IMR-90 (cell line): ENCODE results near the gene BST1. TPM values are rescaled to one million over a fixed set of nuclear protein-coding genes. Genes with fewer than 3 reads are reported as not detected.

Experiments used
- ATAC-seq: fragments of 200-7000 bp; cut with Tn5 transposase; 2 replicates; pipeline ENCODE4 v1.9.1; 2020; ENCODE audit warnings: low read depth, mild to moderate bottlenecking, moderate library complexity
- BruUV-seq: library from RNA; stranded (reverse); fragments of 400-500 nt; replicated peaks from 2 replicates; lab custom pipeline; 2021; lab: Mats Ljungman, UMichigan
- CTCF ChIA-PET: fragments of 300-600 bp; formaldehyde crosslinking; extraction: SDS; loops from one replicate; lab custom pipeline; 2021; ENCODE audit warnings: antibody characterized with exemption; lab: Yijun Ruan, JAX
- POLR2A ChIA-PET: fragments of 300-600 bp; sonication (Branson Sonifier 250); formaldehyde crosslinking; loops from one replicate; lab custom pipeline; 2022; ENCODE audit warnings: antibody characterized with exemption; ENCODE audit not compliant: unreplicated experiment; lab: Charles Lee
- DNase-seq: peaks from one replicate; pipeline ENCODE4 v3.0.0; 2013
- H2AFZ ChIP-seq: replicated peaks from 2 replicates; pipeline ENCODE3; 2013; ENCODE audit warnings: low read length, mild to moderate bottlenecking; ENCODE audit not compliant: poor library complexity
- H2AK5ac ChIP-seq: 2 replicates; pipeline ENCODE4 v1.6.1; 2013; ENCODE audit warnings: low read depth, low read length, inconsistent platforms
- H2AK9ac ChIP-seq: replicated peaks from 2 replicates; pipeline ENCODE3; 2013; ENCODE audit warnings: mild to moderate bottlenecking, low read depth, low read length, moderate library complexity; ENCODE audit not compliant: poor library complexity
- H2BK120ac ChIP-seq: 2 replicates; pipeline ENCODE4 v1.6.1; 2013; ENCODE audit warnings: low read depth, low read length, inconsistent platforms
- H2BK15ac ChIP-seq: 3 replicates; pipeline ENCODE4 v1.6.1; 2013; ENCODE audit warnings: low read depth, low read length, inconsistent platforms
- H2BK20ac ChIP-seq: 2 replicates; pipeline ENCODE4 v1.6.1; 2013; ENCODE audit warnings: low read depth, mild to moderate bottlenecking, inconsistent platforms, low read length, moderate library complexity
- H2BK5ac ChIP-seq: 2 replicates; pipeline ENCODE4 v1.6.1; 2013; ENCODE audit warnings: mild to moderate bottlenecking, low read depth, low read length, inconsistent platforms; ENCODE audit not compliant: poor library complexity, severe bottlenecking
- H3K14ac ChIP-seq: replicated peaks from 2 replicates; pipeline ENCODE4 v1.6.1; 2013; ENCODE audit warnings: low read depth, low read length, inconsistent platforms
- H3K18ac ChIP-seq: 2 replicates; pipeline ENCODE4 v1.6.1; 2013; ENCODE audit warnings: low read depth, low read length, control low read depth
- H3K23ac ChIP-seq: 2 replicates; pipeline ENCODE4 v1.6.1; 2013; ENCODE audit warnings: low read depth, low read length, inconsistent platforms
- H3K27ac ChIP-seq: 2 replicates; pipeline ENCODE4 v1.5.1; 2013; ENCODE audit warnings: mild to moderate bottlenecking, control low read depth, low read length; ENCODE audit not compliant: insufficient read depth
- H3K27me3 ChIP-seq: 2 replicates; pipeline ENCODE4 v1.6.1; 2013; ENCODE audit warnings: low read length; ENCODE audit not compliant: control insufficient read depth, insufficient read depth
- H3K36me3 ChIP-seq: 2 replicates; pipeline ENCODE4 v1.6.1; 2013; ENCODE audit warnings: low read length, mixed read lengths; ENCODE audit not compliant: control insufficient read depth, insufficient read depth
- H3K4ac ChIP-seq: 2 replicates; pipeline ENCODE4 v1.6.1; 2013; ENCODE audit warnings: low read depth, low read length, inconsistent platforms
- H3K4me1 ChIP-seq: 2 replicates; pipeline ENCODE4 v1.6.1; 2013; ENCODE audit warnings: low read length, mixed read lengths; ENCODE audit not compliant: control insufficient read depth, insufficient read depth
- H3K4me2 ChIP-seq: 2 replicates; pipeline ENCODE4 v1.6.1; 2013; ENCODE audit warnings: low read depth, mild to moderate bottlenecking, control low read depth, low read length, moderate library complexity
- H3K4me3 ChIP-seq: 2 replicates; pipeline ENCODE4 v1.5.1; 2013; ENCODE audit warnings: low read depth, mild to moderate bottlenecking, control low read depth, low read length, moderate library complexity; ENCODE audit not compliant: insufficient read depth
- H3K56ac ChIP-seq: 2 replicates; pipeline ENCODE4 v1.6.1; 2013; ENCODE audit warnings: low read length, inconsistent platforms; ENCODE audit not compliant: insufficient read depth; ENCODE audit errors: extremely low read depth
- H3K79me1 ChIP-seq, 2 experiments: 2 replicates each; pipeline ENCODE4 v1.6.1; 2013; ENCODE audit warnings: low read length in 2 of 2, inconsistent platforms in 1 of 2, low read depth in 1 of 2
- H3K9ac ChIP-seq: 2 replicates; pipeline ENCODE4 v1.6.1; 2013; ENCODE audit warnings: low read depth, low read length, control low read depth
- H3K9me1 ChIP-seq: 2 replicates; pipeline ENCODE4 v1.6.1; 2013; ENCODE audit warnings: low read length, inconsistent platforms; ENCODE audit not compliant: insufficient read depth
- H3K9me3 ChIP-seq: 2 replicates; pipeline ENCODE4 v1.6.1; 2013; ENCODE audit warnings: low read length; ENCODE audit not compliant: control insufficient read depth, insufficient read depth
- H4K20me1 ChIP-seq: 2 replicates; pipeline ENCODE4 v1.6.1; 2013; ENCODE audit warnings: low read length, inconsistent platforms; ENCODE audit not compliant: insufficient read depth
- H4K5ac ChIP-seq: 2 replicates; pipeline ENCODE4 v1.6.1; 2013; ENCODE audit warnings: mild to moderate bottlenecking, low read depth, low read length, control low read depth
- H4K8ac ChIP-seq, 2 experiments: 2 replicates each; pipeline ENCODE4 v1.6.1; 2013; ENCODE audit warnings: low read depth in 2 of 2, low read length in 2 of 2, control low read depth in 1 of 2, inconsistent platforms in 1 of 2
- H4K91ac ChIP-seq: 2 replicates; pipeline ENCODE4 v1.6.1; 2013; ENCODE audit warnings: low read depth, low read length, inconsistent platforms; ENCODE audit not compliant: insufficient read depth
- BHLHE40 ChIP-seq: fragments of 150-350 bp; IDR thresholded peaks from 2 replicates; pipeline ENCODE4 v1.6.1; 2016; ENCODE audit warnings: mild to moderate bottlenecking, low read depth, low read length
- CEBPB ChIP-seq: IDR thresholded peaks from 2 replicates; pipeline ENCODE4 v1.6.1; 2012; ENCODE audit warnings: low read depth, low read length, improper control_type of control experiment
- CHD1 ChIP-seq: IDR thresholded peaks from 2 replicates; pipeline ENCODE4 v1.6.1; 2012; ENCODE audit warnings: low read depth, low read length, improper control_type of control experiment
- MAFK ChIP-seq: IDR thresholded peaks from 2 replicates; pipeline ENCODE4 v1.6.1; 2012; ENCODE audit warnings: low read depth, low read length, improper control_type of control experiment
- MAZ ChIP-seq: IDR thresholded peaks from 2 replicates; pipeline ENCODE4 v1.6.1; 2012; ENCODE audit warnings: low read depth, mild to moderate bottlenecking, low read length, improper control_type of control experiment, moderate library complexity, borderline replicate concordance
- MXI1 ChIP-seq: IDR thresholded peaks from 2 replicates; pipeline ENCODE4 v1.6.1; 2012; ENCODE audit warnings: low read depth, mild to moderate bottlenecking, low read length, moderate library complexity, borderline replicate concordance
- NFE2L2 ChIP-seq: fragments of 150-350 bp; IDR thresholded peaks from 2 replicates; pipeline ENCODE4 v1.6.1; 2016; ENCODE audit warnings: low read depth, mild to moderate bottlenecking, low read length
- POLR2A ChIP-seq: IDR thresholded peaks from 2 replicates; pipeline ENCODE4 v1.6.1; 2012; ENCODE audit warnings: mild to moderate bottlenecking, low read depth, low read length
- RAD21 ChIP-seq: IDR thresholded peaks from 2 replicates; pipeline ENCODE4 v1.6.1; 2012; ENCODE audit warnings: low read length, improper control_type of control experiment
- RCOR1 ChIP-seq: IDR thresholded peaks from 2 replicates; pipeline ENCODE4 v1.6.1; 2012; ENCODE audit warnings: mild to moderate bottlenecking, low read length, improper control_type of control experiment; ENCODE audit not compliant: insufficient replicate concordance
- RFX5 ChIP-seq: IDR thresholded peaks from 2 replicates; pipeline ENCODE4 v1.8.0; 2012; ENCODE audit warnings: low read depth, mild to moderate bottlenecking, low read length, moderate library complexity
- SMC3 ChIP-seq: fragments of 150-350 bp; IDR thresholded peaks from 2 replicates; pipeline ENCODE4 v1.6.1; 2016; ENCODE audit warnings: low read depth, mild to moderate bottlenecking, antibody characterized with exemption, low read length, moderate library complexity
- USF2 ChIP-seq: fragments of 150-350 bp; IDR thresholded peaks from 2 replicates; pipeline ENCODE4 v1.6.1; 2017; ENCODE audit warnings: mild to moderate bottlenecking, antibody characterized with exemption, low read length, low read depth
- WGBS, 2 experiments: methylation state at CpG; one replicate each; pipeline versions ENCODE4 v1.1.5 to v1.1.7; 2013; ENCODE audit warnings: missing lambda C conversion rate in 2 of 2; ENCODE audit not compliant: insufficient read length in 1 of 2; ENCODE audit errors: extremely low coverage in 2 of 2; 5-methylcytosine and 5-hydroxymethylcytosine counted together
- dilution Hi-C: fragments of 300-500 bp; cut with HindIII; formaldehyde crosslinking; loops from one replicate; pipeline ENCODE4 v1.14.3; 2018; ENCODE audit warnings: low sequenced_read_pairs; ENCODE audit not compliant: unreplicated experiment
- in situ Hi-C: fragments of 300-500 bp; cut with MboI; formaldehyde crosslinking; loops from 3 replicates; pipeline ENCODE4 v1.14.3; 2019; ENCODE audit warnings: low sequenced_read_pairs, inconsistent platforms, mixed read lengths
- intact Hi-C: fragments of 100-400 bp; cut with micrococcal nuclease; formaldehyde crosslinking; loops from 2 replicates; pipeline ENCODE4 v1.10.0; 2022
- polyA plus RNA-seq, 3 experiments: library from polyadenylated mRNA; depleted of rRNA; stranded (reverse); fragments of >200 nt; gene quantifications; 2 replicates each; pipeline ENCODE4 v1.2.3, GENCODE V29; 2012; ENCODE audit warnings: low replicate concordance in 1 of 3
- total RNA-seq: library from RNA; depleted of rRNA; stranded (reverse); fragments of >200 nt; gene quantifications from 2 replicates; pipeline ENCODE4 v1.2.3, GENCODE V29; 2012
- TF ChIP-seq, protein P1 (sequence below): conservative IDR thresholded peaks from 2 replicates; pipeline ENCODE4 v1.5.1; 2012; ENCODE audit warnings: mild to moderate bottlenecking, low read depth, low read length, improper control_type of control experiment

Gene BST1
- total and polyA plus RNA-seq, 2 of the 4 experiments (the other 2 are of a cell fraction): 6.6 to 11.1 TPM

DNA sequence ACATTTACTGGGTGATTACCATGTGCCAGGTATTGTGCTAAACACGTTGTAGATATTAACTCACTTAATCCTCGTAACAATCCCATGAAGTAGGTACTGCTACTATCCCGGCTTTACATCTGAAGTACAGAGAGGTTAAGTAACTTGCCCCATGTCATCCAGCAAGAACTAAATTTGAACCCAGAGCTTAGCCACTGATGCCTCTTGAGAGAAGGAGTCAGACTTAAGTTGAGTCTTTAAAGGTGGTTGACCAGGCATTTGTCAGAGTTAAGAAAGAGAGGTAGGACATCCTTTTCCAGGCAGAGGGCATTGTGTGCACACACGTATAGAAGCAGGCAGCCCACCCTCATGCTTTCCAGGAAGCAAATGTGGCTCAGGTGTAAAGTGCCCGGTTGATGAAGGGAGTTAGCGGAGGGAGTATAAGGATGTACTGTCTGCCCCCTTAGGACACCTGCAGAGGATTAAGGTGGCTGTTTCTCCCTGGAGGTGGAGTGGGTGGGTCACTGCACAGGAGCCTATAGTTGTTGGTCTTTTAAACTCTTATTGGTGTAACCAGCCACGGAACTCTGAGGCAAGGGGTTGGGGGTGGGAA is 74.9 kb downstream of the BST1 start:
- dilution Hi-C loops (no loop called here), intact Hi-C loops (no loop called here), in situ Hi-C loops (no loop called here)
- Histone ChIP-seq H2BK5ac (no peak overlapping the region), H2BK15ac (no peak overlapping the region), H4K5ac (no peak overlapping the region), H3K23ac (no peak overlapping the region), H4K91ac (no peak overlapping the region), H3K9me1 (no peaks in the 10 kb centered on the region), H2BK120ac (no peak overlapping the region), H3K14ac (no peak overlapping the region), H3K56ac (no peak overlapping the region), H3K4me2 (no peak overlapping the region), H4K8ac (no peak overlapping the region), H2AFZ (peak overlapping the region; percentile 77), H3K18ac (no peak overlapping the region), H2BK20ac (no peak overlapping the region), H3K27ac (no peak overlapping the region), H3K9me3 (no peaks in the 10 kb centered on the region), H3K27me3 (peaks cover 54% of the 10 kb centered on the region), H3K79me1 (no peaks in the 10 kb centered on the region), H3K9ac (no peak overlapping the region), H3K36me3 (no peaks in the 10 kb centered on the region), H2AK9ac (no peak overlapping the region), H3K4me3 (no peak overlapping the region), H2AK5ac (no peak overlapping the region), H3K4me1 (no peaks in the 10 kb centered on the region; the same call in 1 of the 2 replicates), H4K20me1 (no peaks in the 10 kb centered on the region), H3K4ac (no peak overlapping the region)
- TF ChIP-seq POLR2A (no peak), BHLHE40 (no peak), CEBPB (no peak), MAFK (no peak), RFX5 (no peak), SMC3 (no peak), CHD1 (no peak), MAZ (no peak), NFE2L2 (no peak), RCOR1 (no peak), RAD21 (no peak), MXI1 (no peak), USF2 (no peak)
- TF ChIP-seq, protein P1, sequence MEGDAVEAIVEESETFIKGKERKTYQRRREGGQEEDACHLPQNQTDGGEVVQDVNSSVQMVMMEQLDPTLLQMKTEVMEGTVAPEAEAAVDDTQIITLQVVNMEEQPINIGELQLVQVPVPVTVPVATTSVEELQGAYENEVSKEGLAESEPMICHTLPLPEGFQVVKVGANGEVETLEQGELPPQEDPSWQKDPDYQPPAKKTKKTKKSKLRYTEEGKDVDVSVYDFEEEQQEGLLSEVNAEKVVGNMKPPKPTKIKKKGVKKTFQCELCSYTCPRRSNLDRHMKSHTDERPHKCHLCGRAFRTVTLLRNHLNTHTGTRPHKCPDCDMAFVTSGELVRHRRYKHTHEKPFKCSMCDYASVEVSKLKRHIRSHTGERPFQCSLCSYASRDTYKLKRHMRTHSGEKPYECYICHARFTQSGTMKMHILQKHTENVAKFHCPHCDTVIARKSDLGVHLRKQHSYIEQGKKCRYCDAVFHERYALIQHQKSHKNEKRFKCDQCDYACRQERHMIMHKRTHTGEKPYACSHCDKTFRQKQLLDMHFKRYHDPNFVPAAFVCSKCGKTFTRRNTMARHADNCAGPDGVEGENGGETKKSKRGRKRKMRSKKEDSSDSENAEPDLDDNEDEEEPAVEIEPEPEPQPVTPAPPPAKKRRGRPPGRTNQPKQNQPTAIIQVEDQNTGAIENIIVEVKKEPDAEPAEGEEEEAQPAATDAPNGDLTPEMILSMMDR: no peak
- ChIA-PET CTCF (no interaction called here), POLR2A (no interaction called here)
- WGBS, 2 experiments: 80% methylated on average over 1 of the region's 7 CpGs; no CpG with 5 or more reads in 1 of the 2 experiments
- ATAC-seq: no peak
- no TSS peak for BruUV-seq
- DNase-seq: no peak
